ENCODE results near the gene INKA2.
A peak's percentile ranks its signal among the peaks of the same experiment; 100 is the strongest.

Gene INKA2

GRCh38 chr1:111739194-111739924 is at the start of gene INKA2:
INKA2 (minus strand) TSS chr1:111739395; CDS start chr1:111739242, 153 bp downstream.
- DNase-seq: peak; percentile 54

- no peak for DNase-seq
Measured at GRCh38 chr1:111786669-111787207, 47.5 kb upstream of the INKA2 start.

DNA sequence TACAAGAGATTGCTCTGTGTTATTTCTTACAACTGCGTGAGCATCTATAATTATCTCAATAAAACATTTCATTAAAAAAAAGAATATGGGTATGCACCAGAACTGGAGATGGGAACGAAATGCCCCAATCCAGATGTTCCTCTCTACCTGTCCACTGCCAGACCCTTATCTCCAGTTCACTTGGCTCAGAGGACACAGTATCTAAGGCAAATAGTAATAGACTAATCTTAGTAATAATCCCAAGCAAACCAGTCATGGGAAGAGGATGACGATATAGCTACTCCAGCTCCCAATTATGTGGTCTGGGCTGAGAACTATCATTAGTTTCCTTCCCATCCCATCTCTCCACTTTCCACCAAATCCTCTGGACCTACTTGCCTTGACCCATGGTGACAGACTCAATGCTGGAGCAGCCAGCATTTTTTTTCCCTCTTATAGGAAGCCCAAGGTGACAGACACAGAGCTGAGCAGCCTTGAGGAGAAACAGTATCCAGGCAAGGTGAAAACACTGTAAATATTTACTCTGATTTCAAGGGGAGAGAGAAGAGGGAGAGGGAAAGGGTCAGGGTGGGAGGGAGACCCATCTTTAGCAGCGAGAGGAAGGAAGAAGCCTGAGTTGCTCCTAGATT is 45.2 kb upstream of the INKA2 start:
- no peak for DNase-seq

GRCh38 chr1:111779546-111779945 is 40.4 kb upstream of the INKA2 start:
- DNase-seq: no peak

GRCh38 chr1:111778541-111779051 is 39.4 kb upstream of the INKA2 start:
- DNase-seq: no peak

- DNase-seq: no peak
Measured at GRCh38 chr1:111778066-111778465, 38.9 kb upstream of the INKA2 start.

- no peak for DNase-seq
Measured at GRCh38 chr1:111777301-111777700, 38.1 kb upstream of the INKA2 start.

- no peak for DNase-seq
Measured at GRCh38 chr1:111776861-111777260, 37.7 kb upstream of the INKA2 start.

DNA sequence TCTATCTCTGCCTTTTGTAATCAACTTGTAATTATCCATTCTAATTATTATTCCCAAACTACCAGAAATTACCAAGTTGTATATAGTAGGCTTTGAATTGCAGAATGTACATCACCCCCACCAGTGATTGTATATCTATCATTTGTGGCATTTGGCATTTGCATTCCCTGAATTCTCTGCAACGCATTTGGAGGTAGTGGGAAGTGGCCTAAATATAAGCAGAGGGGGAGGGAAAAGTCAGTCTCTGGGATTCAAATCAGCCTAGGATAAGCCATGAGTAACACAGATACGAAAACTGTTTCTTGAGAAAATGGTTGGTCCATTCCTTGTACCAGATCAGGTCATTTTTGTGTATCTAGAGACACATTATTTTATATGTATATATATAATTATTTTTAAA is 37.2 kb upstream of the INKA2 start:
- DNase-seq: no peak

- DNase-seq: no peak
Measured at GRCh38 chr1:111775966-111776365, 36.8 kb upstream of the INKA2 start.

- DNase-seq: no peak
Measured at GRCh38 chr1:111770916-111771315, 31.7 kb upstream of the INKA2 start.

- DNase-seq: peak; percentile 52
Measured at GRCh38 chr1:111769517-111770146, 30.4 kb upstream of the INKA2 start.

DNA sequence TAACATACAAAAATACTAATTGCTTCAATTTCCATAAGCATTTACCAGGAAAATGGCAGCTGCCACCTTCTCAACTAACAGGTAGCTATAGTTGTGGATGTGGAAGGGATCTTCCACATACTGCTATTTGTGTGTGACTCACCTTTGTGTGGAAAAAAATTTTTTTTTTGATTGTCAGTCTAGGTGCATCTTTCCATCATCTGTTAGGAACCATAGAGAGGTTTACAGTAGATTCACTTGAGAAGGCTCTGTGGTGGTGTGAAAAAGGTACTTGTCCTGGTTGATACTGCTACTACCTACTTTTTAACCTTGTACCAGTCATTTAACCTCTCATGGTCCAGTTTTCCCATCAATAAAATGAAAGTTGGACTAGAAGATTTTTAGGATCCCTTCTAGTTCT is 29.4 kb upstream of the INKA2 start:
- DNase-seq: no peak

DNA sequence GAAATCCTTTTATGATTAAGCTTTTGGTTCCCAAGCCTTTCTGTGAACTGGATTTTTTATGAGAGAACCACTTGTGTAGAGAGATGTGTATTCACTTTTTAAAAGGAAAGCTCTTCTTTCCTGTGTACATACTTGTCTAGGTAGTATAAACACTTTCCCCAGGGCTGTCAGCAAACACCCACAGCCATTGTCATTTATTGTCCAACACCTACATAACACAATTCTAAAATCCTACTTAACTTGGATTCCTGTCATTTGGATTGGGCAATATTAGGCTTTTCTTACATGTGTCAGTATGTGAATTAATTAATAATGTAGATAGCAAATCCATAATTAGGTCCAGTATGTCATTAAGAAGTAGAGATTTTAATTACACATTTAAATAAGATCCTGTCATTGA is 28.8 kb upstream of the INKA2 start:
- DNase-seq: no peak

- DNase-seq: no peak
Measured at GRCh38 chr1:111762332-111762731, 23.1 kb upstream of the INKA2 start.

DNA sequence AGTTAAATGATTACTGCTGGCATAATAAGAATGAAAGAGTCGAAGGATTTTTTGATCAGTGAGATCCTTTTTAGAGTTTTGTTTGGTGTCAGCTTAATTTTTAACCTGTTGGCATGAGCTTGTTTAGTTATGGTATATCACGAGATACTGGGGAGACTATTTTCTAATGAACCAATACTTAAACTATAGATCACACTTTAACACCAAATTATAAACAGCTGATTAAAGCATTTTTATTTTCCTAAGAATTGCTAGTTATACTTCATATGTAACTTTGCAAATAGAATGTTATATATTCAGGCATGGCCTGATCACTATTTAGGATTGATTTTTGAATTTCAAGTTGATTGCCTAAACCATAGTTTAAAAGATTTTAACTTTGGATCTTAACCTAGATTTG is 22.5 kb upstream of the INKA2 start:
- no peak for DNase-seq

- DNase-seq: no peak
Measured at GRCh38 chr1:111758373-111758772, 19.2 kb upstream of the INKA2 start.

- DNase-seq: no peak
Measured at GRCh38 chr1:111756124-111756513, 16.9 kb upstream of the INKA2 start.

- DNase-seq: peak; percentile 91
Measured at GRCh38 chr1:111755331-111756123, 16.3 kb upstream of the INKA2 start, which contains the start of gene DDX20. DDX20 (plus strand) TSS chr1:111755901; CDS start chr1:111755925, 24 bp downstream.

DNA sequence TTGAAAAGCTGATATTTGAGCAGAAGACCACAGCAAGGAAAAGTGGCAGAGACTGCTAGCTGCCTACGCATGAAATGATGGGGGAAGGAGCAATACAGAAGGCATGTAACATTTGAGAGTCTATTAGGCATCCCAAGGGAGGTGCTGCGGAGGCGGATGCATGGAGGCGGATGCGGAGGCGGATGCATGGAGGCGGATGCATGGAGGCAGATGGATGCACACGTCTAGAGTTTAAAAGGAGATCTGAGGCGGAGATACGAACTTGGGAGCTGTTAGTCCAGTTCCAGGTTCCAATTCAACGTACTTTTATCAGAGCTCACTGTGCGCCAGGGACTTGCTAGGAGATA is 15.8 kb upstream of the INKA2 start:
- no peak for DNase-seq

GRCh38 chr1:111751906-111752575 is 12.8 kb upstream of the INKA2 start:
- DNase-seq: no peak

DNA sequence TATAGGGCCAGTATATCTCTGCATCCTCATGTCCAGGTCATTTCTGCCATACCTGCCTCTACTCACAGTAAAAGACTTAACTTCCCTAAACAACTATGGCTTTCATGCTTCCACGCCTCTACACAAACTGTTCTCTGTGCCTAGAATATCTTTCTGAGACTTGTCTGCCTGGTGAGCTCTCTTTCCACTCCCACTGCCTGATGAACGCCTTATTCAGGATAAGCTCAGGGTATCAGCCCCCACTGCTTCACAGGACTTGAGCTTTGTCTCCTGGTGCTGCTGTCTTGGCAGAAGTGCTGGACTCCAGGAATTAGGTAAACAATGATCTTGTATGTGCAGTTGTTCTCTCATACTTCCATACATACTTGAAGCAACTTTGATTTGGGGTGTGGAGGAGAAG is 11.7 kb upstream of the INKA2 start:
- DNase-seq: no peak
